Naive thymus-derived CD4-positive, alpha-beta T cell (primary cell): ENCODE data around the gene RNF39. TPM values are rescaled to one million over a fixed set of nuclear protein-coding genes. Genes with fewer than 3 reads are reported as not detected.

ENCODE experiments used
- ATAC-seq: fragments of 150-1000 bp; cut with Tn5 transposase; 2 replicates; pipeline ENCODE4 v1.10.0; 2021; ENCODE audit warnings: mild to moderate bottlenecking, moderate library complexity
- CTCF ChIA-PET: fragments of 350-600 bp; sonication (Branson Sonifier 250); formaldehyde crosslinking; loops from one replicate; lab custom pipeline; 2021; ENCODE audit warnings: antibody characterized with exemption; lab: Charles Lee
- POLR2A ChIA-PET: fragments of 350-600 bp; sonication (Branson Sonifier 250); formaldehyde crosslinking; loops from one replicate; lab custom pipeline; 2021; ENCODE audit warnings: antibody characterized with exemption, inconsistent platforms; lab: Charles Lee
- DNase-seq, 9 donors: peaks; one replicate each; pipeline versions ENCODE4 v3.0.0 to v3.0.0-alpha.2; 2020 to 2022; ENCODE audit warnings: mixed read lengths in 1 of 9
- H3K27ac ChIP-seq: one replicate; pipeline ENCODE4 v1.7.0; 2013; ENCODE audit warnings: mild to moderate bottlenecking, low read depth, low read length, moderate library complexity
- H3K27me3 ChIP-seq, 2 donors: one replicate each; pipeline ENCODE4 v1.7.0; 2013; ENCODE audit warnings: low read length in 2 of 2, mild to moderate bottlenecking in 2 of 2, moderate library complexity in 2 of 2; ENCODE audit not compliant: control insufficient read depth in 2 of 2, insufficient read depth in 2 of 2
- H3K36me3 ChIP-seq, 3 experiments: 1 replicate in 2 of 3; 2 replicates in 1 of 3; pipeline ENCODE4 v1.7.0; 2013; ENCODE audit warnings: low read length in 3 of 3, mild to moderate bottlenecking in 3 of 3, moderate library complexity in 1 of 3; ENCODE audit not compliant: insufficient read depth in 3 of 3, control insufficient read depth in 2 of 3
- H3K4me1 ChIP-seq, 2 donors: one replicate each; pipeline ENCODE4 v1.7.0; 2013; ENCODE audit warnings: low read length in 2 of 2, mild to moderate bottlenecking in 2 of 2, moderate library complexity in 1 of 2; ENCODE audit not compliant: control insufficient read depth in 2 of 2, insufficient read depth in 2 of 2
- H3K4me3 ChIP-seq: 2 replicates; pipeline ENCODE4 v1.7.0; 2013; ENCODE audit warnings: mild to moderate bottlenecking, low read length
- H3K9me3 ChIP-seq, 3 experiments: 1 replicate in 2 of 3; 2 replicates in 1 of 3; pipeline ENCODE4 v1.7.0; 2013; ENCODE audit warnings: low read length in 3 of 3; ENCODE audit not compliant: control insufficient read depth in 2 of 3
- H3K27ac Mint-ChIP-seq, 9 donors: one replicate each; pipeline ENCODE4 v1.8.0; 2020 to 2022; ENCODE audit warnings: mixed read lengths in 9 of 9, mild to moderate bottlenecking in 8 of 9, moderate library complexity in 5 of 9, inconsistent platforms in 2 of 9
- H3K27me3 Mint-ChIP-seq, 5 donors: one replicate each; pipeline ENCODE4 v1.8.0; 2021 to 2022; ENCODE audit warnings: mixed read lengths in 5 of 5, mild to moderate bottlenecking in 1 of 5
- H3K36me3 Mint-ChIP-seq, 5 donors: one replicate each; pipeline ENCODE4 v1.8.0; 2020 to 2022; ENCODE audit warnings: mixed read lengths in 5 of 5, mild to moderate bottlenecking in 3 of 5, inconsistent platforms in 1 of 5
- H3K4me1 Mint-ChIP-seq, 7 donors: one replicate each; pipeline ENCODE4 v1.8.0; 2020 to 2022; ENCODE audit warnings: mixed read lengths in 7 of 7, mild to moderate bottlenecking in 3 of 7, inconsistent platforms in 1 of 7
- H3K4me3 Mint-ChIP-seq, 10 donors: one replicate each; pipeline ENCODE4 v1.8.0; 2020 to 2022; ENCODE audit warnings: mild to moderate bottlenecking in 10 of 10, mixed read lengths in 10 of 10, moderate library complexity in 6 of 10, inconsistent platforms in 2 of 10
- H3K9me3 Mint-ChIP-seq, 11 donors: one replicate each; pipeline ENCODE4 v1.8.0; 2020 to 2022; ENCODE audit warnings: mixed read lengths in 11 of 11, mild to moderate bottlenecking in 4 of 11, inconsistent platforms in 1 of 11, moderate library complexity in 1 of 11
- intact Hi-C, 2 donors: fragments of 100-400 bp; cut with micrococcal nuclease; formaldehyde crosslinking; loops; one replicate each; pipeline ENCODE4 v1.15.1; 2023
- polyA plus RNA-seq, 2 donors: library from polyadenylated mRNA; unstranded; fragments of 300-500 nt; fragmentation: Illumina TruSeq; gene quantifications; one replicate each; pipeline ENCODE4 v1.2.3, GENCODE V29; 2021
- total RNA-seq, 6 experiments: library from RNA in 5 of 6; stranded (reverse) in 5 of 6; gene quantifications; 1 replicate in 5 of 6; 2 replicates in 1 of 6; pipeline ENCODE4 v1.2.3 and lab custom pipeline; 2021 to 2026

The RNF39 gene
- total and polyA plus RNA-seq, 7 experiments from 2014 or later, result 0.33 TPM; not detected in 6

- Histone ChIP-seq H3K36me3 (peaks cover 5 to 28% (median 20%) of the 10 kb centered on the region in 3 experiments), H3K4me3 (peak overlapping the region; percentile 94), H3K27me3 (no peaks in the 10 kb centered on the region), H3K9me3 (no peaks in the 10 kb centered on the region), H3K27ac (peak overlapping the region; percentile 96), H3K4me1 (peaks cover 28 to 33% of the 10 kb centered on the region in 2 donors)
- peaks cover 0 to 7% (median 0%) of the 10 kb centered on the region in 11 donors for H3K9me3 Mint-ChIP-seq
- peak overlapping the region; percentile 96 to 100 (median 99) for H3K27ac Mint-ChIP-seq
- POLR2A ChIA-PET, result interaction anchor here (0.5 to 3.7 kb wide), 16 partner anchors 8 to 550 kb away, joined by 3 to 36 read pairs (median 4); partner anchors contain the start of genes TRIM26 and TRIM39
- CTCF ChIA-PET, result interaction anchor here (1.3 to 2.0 kb wide), 3 partner anchors 37 to 413 kb away, joined by 4 to 5 read pairs (median 4); no protein-coding TSS in a partner anchor
- peaks cover 10 to 58% (median 47%) of the 10 kb centered on the region in 5 donors for H3K36me3 Mint-ChIP-seq
- DNase-seq (peak in 1 of 9 donors; percentile 24), ATAC-seq (no peak)
- peaks cover 37 to 78% (median 69%) of the 10 kb centered on the region in 7 donors for H3K4me1 Mint-ChIP-seq
- H3K27me3 Mint-ChIP-seq, result peaks cover 6 to 18% (median 11%) of the 10 kb centered on the region in 5 donors
- H3K4me3 Mint-ChIP-seq, result peak overlapping the region; percentile 87 to 100 (median 98)
- intact Hi-C loops, result loop anchor here (1.0 to 10.0 kb wide), 17 partner anchors 9 to 1984 kb away; partner anchors contain the start of genes MRPS18B (in 2 of the 2), PPP1R10 (in 2 of the 2), ABCF1 (in 1 of the 2) and BAG6 (in 1 of the 2)
These were observed 9.5 kb downstream of the RNF39 start for GRCh38 chr6:30066082-30066481.

- Mint-ChIP-seq H3K27me3 (no peaks in the 10 kb centered on the region), H3K36me3 (peaks cover 0 to 36% (median 24%) of the 10 kb centered on the region in 5 donors), H3K9me3 (peaks cover 0 to 7% (median 0%) of the 10 kb centered on the region in 11 donors), H3K4me1 (peaks cover 33 to 83% (median 70%) of the 10 kb centered on the region in 7 donors), H3K27ac (peak overlapping the region in 5 of 9 donors; percentile 45 to 99 (median 82)), H3K4me3 (peak overlapping the region in 9 of 10 donors; percentile 47 to 97 (median 78))
- peaks cover 32 to 34% of the 10 kb centered on the region in 2 donors for H3K4me1 ChIP-seq
- DNase-seq (no peak), ATAC-seq (no peak)
- ChIA-PET CTCF (no interaction called here), POLR2A (no interaction called here)
- no peaks in the 10 kb centered on the region for H3K27me3 ChIP-seq
- H3K36me3 ChIP-seq, result peaks cover 4 to 13% (median 5%) of the 10 kb centered on the region in 3 experiments
- no peak overlapping the region for H3K4me3 ChIP-seq
- H3K27ac ChIP-seq, result peak overlapping the region; percentile 92
- no peaks in the 10 kb centered on the region for H3K9me3 ChIP-seq
- intact Hi-C loops, result loop anchor here (5.0 to 10.0 kb wide), 2 partner anchors 341 to 661 kb away; partner anchors contain the start of genes HLA-F (in 1 of the 2) and TUBB (in 1 of the 2)
These were observed 12.3 kb downstream of the RNF39 start for GRCh38 chr6:30063315-30063714.

GRCh38 chr6:30062471-30063178, 12.9 kb downstream of the RNF39 start:
- Mint-ChIP-seq H3K9me3 (peaks cover 0 to 5% (median 0%) of the 10 kb centered on the region in 11 donors), H3K27me3 (no peaks in the 10 kb centered on the region), H3K27ac (peak overlapping the region in 8 of 9 donors; percentile 43 to 99 (median 99)), H3K4me3 (peak overlapping the region; percentile 93 to 99 (median 98)), H3K4me1 (peaks cover 26 to 77% (median 63%) of the 10 kb centered on the region in 7 donors), H3K36me3 (peaks cover 0 to 32% (median 19%) of the 10 kb centered on the region in 5 donors)
- Histone ChIP-seq H3K9me3 (no peaks in the 10 kb centered on the region), H3K27ac (peak overlapping the region; percentile 92), H3K4me3 (peak overlapping the region; percentile 95), H3K36me3 (peaks cover 5 to 13% (median 8%) of the 10 kb centered on the region in 3 experiments), H3K4me1 (peaks cover 26 to 27% of the 10 kb centered on the region in 2 donors), H3K27me3 (no peaks in the 10 kb centered on the region)
- no peak for ATAC-seq
- CTCF ChIA-PET, result no interaction called here
- intact Hi-C loops, result loop anchor here (5.0 to 10.0 kb wide), 2 partner anchors 340 to 662 kb away; partner anchors contain the start of genes HLA-F (in 1 of the 2) and TUBB (in 1 of the 2)
- DNase-seq, result peak in 1 of 9 donors; percentile 30
- POLR2A ChIA-PET, result interaction anchor here (1.3 to 2.9 kb wide), 3 partner anchors 27 to 121 kb away, joined by 4 to 14 read pairs (median 6); partner anchors contain the start of gene HLA-A

GRCh38 chr6:30061858-30062458, 13.6 kb downstream of the RNF39 start:
- POLR2A ChIA-PET, result interaction anchor here (0.6 to 2.9 kb wide), 10 partner anchors 10 to 350 kb away, joined by 3 to 15 read pairs (median 4); partner anchors contain the start of gene HLA-A
- Mint-ChIP-seq H3K27me3 (no peaks in the 10 kb centered on the region), H3K4me1 (peaks cover 20 to 70% (median 61%) of the 10 kb centered on the region in 7 donors)

DNA sequence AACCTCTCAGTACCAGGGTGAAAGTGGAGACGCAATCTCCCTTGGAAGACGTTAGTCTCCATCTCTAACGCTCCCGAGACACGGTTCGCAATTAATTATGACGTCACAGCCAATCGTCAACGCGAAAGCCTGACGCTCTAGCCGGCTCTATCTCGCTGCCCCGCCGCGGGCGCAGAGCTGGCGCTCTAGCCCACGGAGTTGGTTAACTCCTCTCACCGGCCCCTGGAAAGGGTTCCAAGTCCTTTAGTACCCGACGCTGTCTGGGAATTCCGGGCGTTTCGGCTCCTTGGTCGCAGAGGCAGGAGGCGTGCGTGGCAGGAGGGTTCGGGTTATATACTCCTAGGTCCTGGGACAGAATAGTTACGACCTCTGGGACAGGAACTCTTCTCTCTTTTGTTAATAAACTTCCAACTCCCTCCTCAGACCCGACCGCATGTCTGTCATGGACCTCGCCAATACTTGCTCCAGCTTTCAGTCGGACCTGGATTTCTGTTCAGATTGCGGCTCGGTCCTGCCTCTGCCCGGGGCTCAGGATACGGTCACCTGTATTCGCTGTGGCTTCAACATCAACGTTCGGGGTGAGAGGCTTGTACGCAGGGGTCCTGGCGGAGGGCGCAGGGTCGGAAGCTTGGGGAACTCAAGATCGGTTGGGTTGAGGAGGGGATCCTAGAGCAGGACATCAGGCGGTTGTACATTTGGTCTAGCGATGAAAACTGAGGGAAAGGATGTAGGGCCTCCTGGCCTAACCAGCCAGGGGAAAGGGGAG, 14.3 kb downstream of the RNF39 start, which contains the start of gene POLR1H:
Gene POLR1H, plus strand, starts transcription at position 174 of the 766 bp plus-strand sequence. Its CDS starts 260 bp downstream, at position 434.
- Mint-ChIP-seq H3K4me3 (peak within 1 kb of the TSS; percentile 93 to 99 (median 98)), H3K9me3 (no peaks in the 10 kb centered on the region), H3K4me1 (peaks cover 17 to 63% (median 55%) of the 10 kb centered on the region in 7 donors), H3K36me3 (peaks cover 5 to 33% (median 22%) of the 10 kb centered on the region in 5 donors), H3K27me3 (no peaks in the 10 kb centered on the region), H3K27ac (peak within 1 kb of the TSS; percentile 95 to 99 (median 99))
- Histone ChIP-seq H3K4me1 (peaks cover 24 to 26% of the 10 kb centered on the region in 2 donors), H3K9me3 (no peaks in the 10 kb centered on the region), H3K27ac (peak within 1 kb of the TSS; percentile 92), H3K27me3 (no peaks in the 10 kb centered on the region), H3K4me3 (peak within 1 kb of the TSS; percentile 95), H3K36me3 (peaks cover 5 to 17% (median 16%) of the 10 kb centered on the region in 3 experiments)
- peak; percentile 93 for ATAC-seq
- POLR2A ChIA-PET, result interaction anchor here (0.6 to 2.9 kb wide), 20 partner anchors 8 to 451 kb away, joined by 3 to 15 read pairs (median 4); partner anchors contain the start of gene HLA-A
- CTCF ChIA-PET, result interaction anchor here (3.5 kb wide), 1 partner anchor 42 kb away, joined by 14 read pairs; no protein-coding TSS in a partner anchor
- DNase-seq, result peak; percentile 69 to 93 (median 86)
- intact Hi-C loops, result loop anchor here (1.0 to 10.0 kb wide), 7 partner anchors 42 to 1898 kb away; partner anchors contain the start of genes HLA-A (in 1 of the 2), HLA-F (in 1 of the 2), SKIC2 (in 1 of the 2) and TUBB (in 1 of the 2)

More at GRCh38 chr6:30061858-30062458, 13.6 kb downstream of the RNF39 start:
- ATAC-seq (peak; percentile 41), DNase-seq (peak in 3 of 9 donors; percentile 65 to 68 (median 67))
- H3K27me3 ChIP-seq, result no peaks in the 10 kb centered on the region
- peak overlapping the region; percentile 95 for H3K4me3 ChIP-seq
- peak overlapping the region; percentile 95 to 99 (median 99) for H3K27ac Mint-ChIP-seq
- peaks cover 24 to 26% of the 10 kb centered on the region in 2 donors for H3K4me1 ChIP-seq
- peak overlapping the region; percentile 93 to 99 (median 98) for H3K4me3 Mint-ChIP-seq
- H3K9me3 ChIP-seq, result no peaks in the 10 kb centered on the region
- CTCF ChIA-PET, result interaction anchor here (3.5 kb wide), 1 partner anchor 41 kb away, joined by 14 read pairs; no protein-coding TSS in a partner anchor
- H3K27ac ChIP-seq, result peak overlapping the region; percentile 92
- H3K9me3 Mint-ChIP-seq, result peaks cover 0 to 3% (median 0%) of the 10 kb centered on the region in 11 donors
- H3K36me3 ChIP-seq, result peaks cover 5 to 13% (median 13%) of the 10 kb centered on the region in 3 experiments
- peaks cover 4 to 31% (median 21%) of the 10 kb centered on the region in 5 donors for H3K36me3 Mint-ChIP-seq
- intact Hi-C loops, result loop anchor here (1.0 to 10.0 kb wide), 7 partner anchors 41 to 1897 kb away; partner anchors contain the start of genes HLA-A (in 1 of the 2), HLA-F (in 1 of the 2), SKIC2 (in 1 of the 2) and TUBB (in 1 of the 2)
